B cell (primary cell): ENCODE data around the gene ANAPC2.

Experiments
- EZH2 ChIP-seq: IDR thresholded peaks from 2 replicates; pipeline ENCODE4 v1.6.1; 2012; ENCODE audit warnings: borderline replicate concordance, low read depth, mild to moderate bottlenecking, moderate library complexity, low read length; ENCODE audit not compliant: insufficient read depth, poor library complexity, severe bottlenecking
- TF ChIP-seq, protein P1 (sequence below): fragments of 200-600 bp; IDR thresholded peaks from one replicate; pipeline ENCODE4 v1.8.0; 2022; ENCODE audit warnings: antibody characterized with exemption, mild to moderate bottlenecking

DNA sequence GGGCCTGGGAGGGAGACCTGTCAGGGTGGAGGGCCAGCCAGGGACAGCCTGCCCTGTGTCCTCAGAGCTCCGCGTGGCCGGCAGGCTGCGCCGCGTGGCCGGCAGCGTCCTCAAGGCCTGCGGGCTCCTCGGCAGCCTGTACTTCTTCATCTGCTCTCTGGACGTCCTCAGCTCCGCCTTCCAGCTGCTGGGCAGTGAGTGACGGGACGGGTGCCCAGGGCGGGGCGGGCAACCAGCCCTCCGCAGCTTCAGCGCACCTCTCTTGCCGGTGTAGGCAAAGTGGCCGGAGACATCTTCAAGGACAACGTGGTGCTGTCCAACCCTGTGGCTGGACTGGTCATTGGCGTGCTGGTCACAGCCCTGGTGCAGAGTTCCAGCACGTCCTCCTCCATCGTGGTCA lies 44.1 kb upstream of the ANAPC2 start:
- TF ChIP-seq, protein P1, sequence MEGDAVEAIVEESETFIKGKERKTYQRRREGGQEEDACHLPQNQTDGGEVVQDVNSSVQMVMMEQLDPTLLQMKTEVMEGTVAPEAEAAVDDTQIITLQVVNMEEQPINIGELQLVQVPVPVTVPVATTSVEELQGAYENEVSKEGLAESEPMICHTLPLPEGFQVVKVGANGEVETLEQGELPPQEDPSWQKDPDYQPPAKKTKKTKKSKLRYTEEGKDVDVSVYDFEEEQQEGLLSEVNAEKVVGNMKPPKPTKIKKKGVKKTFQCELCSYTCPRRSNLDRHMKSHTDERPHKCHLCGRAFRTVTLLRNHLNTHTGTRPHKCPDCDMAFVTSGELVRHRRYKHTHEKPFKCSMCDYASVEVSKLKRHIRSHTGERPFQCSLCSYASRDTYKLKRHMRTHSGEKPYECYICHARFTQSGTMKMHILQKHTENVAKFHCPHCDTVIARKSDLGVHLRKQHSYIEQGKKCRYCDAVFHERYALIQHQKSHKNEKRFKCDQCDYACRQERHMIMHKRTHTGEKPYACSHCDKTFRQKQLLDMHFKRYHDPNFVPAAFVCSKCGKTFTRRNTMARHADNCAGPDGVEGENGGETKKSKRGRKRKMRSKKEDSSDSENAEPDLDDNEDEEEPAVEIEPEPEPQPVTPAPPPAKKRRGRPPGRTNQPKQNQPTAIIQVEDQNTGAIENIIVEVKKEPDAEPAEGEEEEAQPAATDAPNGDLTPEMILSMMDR: no peak
- TF ChIP-seq EZH2: no peak
